Activated T-helper 1 cell treated with anti-CD3 and anti-CD28 coated beads, Interleukin-2, amount 50 U/mL, for 16 hours (primary cell): ENCODE data around the gene P4HB.

ENCODE experiments used
- DNase-seq, 2 donors: peaks; one replicate each; pipeline ENCODE4 v3.0.0-alpha.2; 2020; ENCODE audit warnings: low read depth in 1 of 2, low spot score in 1 of 2

P4HB gene

DNA sequence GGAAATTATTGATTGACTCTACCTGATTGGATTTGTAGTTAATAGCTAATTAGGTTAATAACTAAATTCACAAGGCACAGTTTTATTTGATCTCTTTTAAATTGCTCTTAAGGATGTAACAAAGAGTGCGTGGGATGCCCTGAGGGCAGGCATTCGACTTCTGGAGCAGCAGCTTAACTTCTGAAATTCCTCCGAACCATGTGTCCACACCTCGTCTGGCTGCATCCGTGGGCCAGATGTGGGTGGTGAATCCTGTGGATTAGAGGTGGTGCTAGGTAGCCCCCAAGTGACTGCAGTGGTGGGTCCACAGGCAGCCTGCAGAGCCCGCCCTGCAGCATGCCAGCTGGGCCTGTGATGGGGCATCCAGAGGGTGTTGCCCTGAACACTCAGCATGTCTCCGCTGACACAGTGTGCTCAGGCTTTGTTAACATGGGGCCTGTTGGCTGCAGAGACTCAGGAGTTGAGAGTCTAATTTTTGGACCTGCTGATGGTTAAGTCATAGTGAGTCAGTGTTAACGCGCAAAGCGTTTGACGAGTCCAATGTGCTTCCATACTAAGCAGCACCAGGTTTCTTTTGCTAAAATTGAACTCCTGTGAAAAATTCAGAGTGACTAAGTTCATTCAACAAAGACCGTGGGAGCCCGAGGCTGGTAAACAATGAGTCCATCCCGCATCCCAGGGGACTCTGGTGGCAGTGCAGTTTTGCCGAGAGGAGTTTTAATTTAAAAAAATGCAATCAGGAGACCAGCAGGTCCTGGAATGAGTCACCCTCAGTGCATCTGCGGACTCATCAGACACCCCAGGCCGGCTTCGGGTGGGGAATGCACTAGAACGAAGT, 37.9 kb upstream of the P4HB start:
- DNase-seq, result no peak

DNA sequence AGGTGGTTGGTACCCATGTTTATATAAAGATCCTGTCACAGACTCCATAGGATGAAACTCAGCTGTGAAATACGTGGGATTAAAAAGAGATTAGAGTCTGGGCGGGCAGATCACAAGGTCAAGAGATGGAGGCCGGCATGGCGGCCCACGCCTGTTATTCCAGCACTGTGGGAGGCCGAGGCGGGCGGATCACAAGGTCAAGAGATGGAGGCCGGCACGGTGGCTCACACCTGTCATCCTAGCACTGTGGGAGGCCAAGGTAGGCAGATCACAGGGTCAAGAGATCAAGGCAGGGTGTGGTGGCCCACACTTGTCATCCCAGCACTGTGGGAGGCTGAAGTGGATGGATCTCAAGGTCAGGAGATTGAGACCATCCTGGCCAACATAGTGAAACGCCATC, 35.1 kb upstream of the P4HB start:
- DNase-seq, result no peak

DNA sequence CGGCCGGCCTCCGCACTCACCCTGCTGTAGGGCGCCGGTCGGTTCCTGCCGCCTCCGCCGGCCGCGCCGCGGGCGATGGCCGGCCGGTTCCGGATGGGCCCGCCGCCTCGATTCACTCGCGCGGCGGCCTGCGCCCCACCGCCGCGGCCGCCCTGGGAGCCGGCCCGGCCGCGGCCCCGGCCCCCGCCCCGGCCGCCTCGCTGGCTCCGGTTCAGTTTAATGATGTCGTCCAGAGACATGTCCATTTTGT, 30.9 kb upstream of the P4HB start:
- DNase-seq, result no peak

DNA sequence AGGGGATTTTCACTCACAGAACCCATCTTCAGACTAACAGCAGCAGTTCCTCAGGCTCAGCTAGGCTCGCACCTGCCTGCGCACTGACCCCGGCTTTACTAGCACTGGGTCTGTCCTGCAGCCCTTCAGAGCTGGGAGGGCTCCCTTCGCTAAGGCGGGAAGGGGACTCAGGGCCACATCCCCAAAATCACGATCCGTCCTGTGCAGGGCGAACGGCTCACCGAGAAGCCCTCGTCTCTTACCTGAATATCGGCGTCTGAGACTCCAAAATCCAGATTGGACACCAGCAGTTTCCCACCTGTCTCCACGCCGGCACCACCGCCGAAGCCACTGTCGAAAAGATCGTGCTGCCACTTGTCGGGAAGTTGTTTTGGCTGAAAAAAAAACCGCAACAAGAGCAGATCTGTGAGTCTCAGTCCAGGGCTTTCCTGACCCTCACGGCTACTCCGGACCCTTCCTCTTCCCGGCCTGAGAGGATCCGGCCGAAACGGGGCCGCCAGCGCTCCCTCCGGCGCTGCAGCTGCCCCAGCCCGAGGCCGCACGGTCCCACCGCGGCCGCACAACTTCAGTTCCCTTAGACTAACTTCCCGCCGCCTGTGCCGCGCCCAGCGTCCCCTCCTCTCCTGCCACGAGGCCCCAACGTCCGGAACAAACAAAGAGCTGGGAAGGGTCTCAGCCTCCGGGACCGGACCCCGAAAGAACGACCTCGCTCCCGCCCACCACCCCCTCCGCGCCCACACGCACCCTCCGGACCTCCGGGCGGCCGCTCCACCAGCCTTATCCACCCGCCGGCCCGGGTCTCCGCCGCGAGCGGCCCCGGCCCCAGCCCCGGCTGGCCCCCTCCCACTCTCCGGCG, 30.3 kb upstream of the P4HB start:
- no peak for DNase-seq

DNA sequence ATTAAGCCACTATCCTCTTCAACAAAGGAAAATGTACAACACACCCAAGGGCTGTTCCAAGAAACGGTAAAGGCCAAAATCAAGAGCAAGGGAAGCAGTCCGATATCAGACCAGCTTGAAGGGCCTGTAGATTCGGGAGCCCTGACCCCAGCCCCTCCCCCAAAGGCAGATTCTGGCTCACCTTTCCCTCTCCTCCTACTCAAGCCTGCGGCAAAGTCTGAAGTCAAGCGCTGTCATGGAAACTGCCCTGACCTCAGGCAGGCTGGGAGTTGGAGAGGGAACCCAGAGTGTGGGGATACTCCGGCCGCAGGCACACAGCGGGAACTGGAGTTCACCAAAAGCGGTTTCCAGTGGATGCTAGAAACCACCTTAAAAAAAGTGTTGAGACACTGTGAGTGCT, 29.3 kb upstream of the P4HB start:
- no peak for DNase-seq

DNA sequence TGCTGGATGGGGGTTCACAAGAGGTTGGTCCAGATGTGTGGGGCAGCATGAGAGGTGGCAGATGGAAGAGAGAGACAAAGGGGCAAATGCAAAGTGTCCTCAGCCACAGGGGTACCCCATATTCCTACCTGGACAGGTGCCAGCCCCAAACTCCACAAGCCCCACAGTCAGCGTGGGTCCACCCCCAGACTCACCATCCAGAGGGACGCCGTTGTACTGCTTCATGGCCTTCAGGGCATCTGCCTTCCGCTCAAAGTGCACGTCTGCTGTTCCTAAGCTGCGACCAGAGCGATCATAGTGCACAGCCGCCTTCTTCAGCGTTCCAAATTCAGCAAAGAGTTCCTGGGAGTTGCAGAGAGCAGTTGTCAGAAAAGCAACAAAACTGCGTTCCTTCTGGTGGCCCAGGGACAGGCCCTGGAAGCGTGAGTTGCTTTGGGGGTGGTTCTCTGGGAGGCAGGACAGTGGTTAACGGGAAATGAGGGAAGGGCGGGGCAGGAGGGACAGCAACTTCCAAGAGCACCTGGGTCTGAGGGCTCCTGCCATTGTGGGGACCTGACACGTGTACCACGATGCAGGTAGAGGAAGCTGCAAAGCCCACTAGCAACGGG, 28.8 kb upstream of the P4HB start:
- DNase-seq, result no peak

DNA sequence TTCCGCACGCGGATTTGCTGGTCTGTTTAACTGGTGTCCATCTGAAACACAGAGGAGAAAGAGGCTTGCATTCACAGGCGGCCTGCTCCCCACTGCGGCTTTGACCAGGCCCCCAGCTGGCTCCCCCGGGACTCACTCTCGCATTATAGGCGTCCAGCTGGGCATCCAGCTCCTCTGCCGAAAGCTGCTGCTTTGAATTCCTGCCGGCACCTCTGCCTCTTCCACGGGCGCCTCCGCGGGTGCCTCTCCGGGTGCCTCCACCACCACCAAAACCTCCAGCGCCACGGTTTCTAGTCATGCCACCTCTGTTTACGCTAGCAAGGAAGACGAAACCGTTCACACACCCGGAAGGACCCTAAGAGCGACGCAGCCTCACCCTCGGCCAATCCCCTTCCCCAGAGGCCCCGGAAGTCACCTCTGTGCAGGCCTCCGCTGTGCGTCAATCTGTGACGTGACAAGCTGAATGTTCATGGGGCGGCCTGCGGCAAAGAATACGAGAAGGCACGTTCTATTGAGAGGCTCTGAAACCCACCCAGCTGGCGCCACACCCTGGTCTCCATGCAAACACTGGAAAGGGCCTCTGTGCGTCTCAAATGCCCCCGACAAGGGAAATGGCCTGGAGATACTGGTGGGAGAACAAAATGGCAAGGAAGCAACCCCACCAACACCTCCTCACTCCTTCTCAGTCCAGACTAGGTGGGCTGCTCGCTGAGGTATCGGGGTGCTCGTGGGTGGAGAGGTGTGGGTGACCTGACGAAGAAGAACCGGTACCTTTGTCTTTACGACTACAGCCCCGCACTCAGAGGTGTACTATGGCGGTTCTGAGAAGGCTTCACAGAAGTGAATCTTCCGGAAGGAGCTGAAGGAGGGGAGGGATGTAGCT, 28.0 kb upstream of the P4HB start:
- DNase-seq, result no peak

DNA sequence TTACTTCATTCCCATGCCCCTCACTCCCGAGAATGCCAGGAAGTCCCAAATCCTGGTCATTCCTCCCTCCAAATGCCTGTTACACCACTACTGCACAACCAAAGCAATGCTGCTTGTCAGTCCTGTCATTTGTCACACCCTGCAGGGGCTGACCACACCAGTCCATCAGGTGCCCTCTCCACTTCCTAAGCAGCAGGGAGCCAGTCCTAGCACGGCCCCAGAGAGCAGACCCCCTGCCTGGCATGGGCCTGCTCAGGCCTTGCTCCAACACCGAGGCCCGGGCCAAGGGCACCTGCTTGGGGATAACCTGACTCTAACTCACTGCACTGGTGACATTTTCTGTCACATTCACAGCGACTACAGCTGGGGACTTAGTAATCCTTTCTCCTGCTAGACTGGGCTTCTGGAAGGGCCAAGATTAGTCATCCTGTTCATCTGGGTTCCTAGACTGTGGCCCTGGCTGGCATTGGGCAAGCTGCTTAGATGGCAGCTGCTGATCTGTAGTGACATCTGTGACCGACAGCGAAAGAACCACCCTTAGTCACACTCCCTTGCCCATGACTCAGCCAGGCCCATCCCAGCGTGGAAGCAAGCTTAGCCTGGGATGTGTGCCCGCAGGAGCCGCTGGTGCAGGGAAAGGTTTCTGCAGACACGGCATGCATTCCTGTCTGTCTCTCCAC, 25.7 kb upstream of the P4HB start:
- no peak for DNase-seq

DNA sequence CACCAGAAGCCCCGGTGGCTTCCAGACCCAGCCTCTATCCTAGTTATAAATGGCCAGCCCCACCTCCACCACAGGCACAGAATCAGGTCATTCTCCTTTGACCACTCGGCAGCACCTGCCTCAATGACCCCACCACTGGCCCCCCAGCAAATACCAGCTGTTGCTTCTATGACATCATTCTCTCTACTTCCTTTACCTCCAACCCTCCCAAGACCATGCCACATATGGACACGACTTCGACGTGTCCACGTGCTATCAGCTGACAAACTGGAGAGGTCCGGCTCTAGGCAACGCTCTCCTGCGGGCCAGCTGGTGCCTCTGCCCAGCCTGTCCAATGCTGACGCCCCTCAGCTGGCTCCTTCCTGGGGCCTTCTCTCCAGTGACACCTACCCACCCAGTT, 25.1 kb upstream of the P4HB start:
- no peak for DNase-seq

DNA sequence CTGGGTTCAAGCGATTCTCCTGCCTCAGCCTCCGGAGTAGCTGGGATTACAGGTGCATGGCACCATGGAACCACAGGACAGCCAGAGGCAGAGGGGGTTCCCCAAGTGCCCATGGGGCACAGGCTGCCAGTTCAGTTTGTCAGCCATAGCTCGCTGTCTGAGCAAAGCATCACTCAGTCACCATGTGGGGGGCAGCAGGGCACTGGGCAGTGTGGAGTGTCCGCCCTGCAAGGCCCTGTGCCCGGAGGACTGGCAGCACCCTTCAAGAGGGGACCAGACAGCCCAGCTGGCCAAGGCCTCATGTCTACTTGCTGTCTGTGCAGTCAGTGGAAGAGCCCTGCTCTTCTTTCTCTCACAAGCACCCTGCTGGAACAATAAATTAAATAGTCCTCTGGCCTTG, 24.6 kb upstream of the P4HB start:
- no peak for DNase-seq

DNA sequence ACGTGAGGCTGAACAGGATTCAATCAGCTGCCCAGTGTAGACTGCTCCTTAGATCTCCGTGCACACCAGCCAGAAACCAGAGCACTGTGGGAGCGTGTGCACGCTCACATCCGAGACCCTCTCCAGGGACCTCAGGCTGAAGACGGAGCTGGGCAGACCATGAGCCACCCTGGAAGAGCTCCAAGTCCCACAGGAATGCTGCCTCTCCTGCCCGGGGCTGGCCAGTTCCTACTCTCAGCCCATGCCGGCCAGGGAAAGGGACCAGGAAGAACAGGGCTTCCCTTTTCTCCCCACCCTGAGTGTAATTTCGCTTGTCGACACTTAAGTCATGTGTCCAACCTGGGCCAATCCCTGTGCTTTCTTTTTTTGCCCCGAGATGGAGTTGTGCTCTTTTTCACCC, 24.2 kb upstream of the P4HB start:
- no peak for DNase-seq

DNA sequence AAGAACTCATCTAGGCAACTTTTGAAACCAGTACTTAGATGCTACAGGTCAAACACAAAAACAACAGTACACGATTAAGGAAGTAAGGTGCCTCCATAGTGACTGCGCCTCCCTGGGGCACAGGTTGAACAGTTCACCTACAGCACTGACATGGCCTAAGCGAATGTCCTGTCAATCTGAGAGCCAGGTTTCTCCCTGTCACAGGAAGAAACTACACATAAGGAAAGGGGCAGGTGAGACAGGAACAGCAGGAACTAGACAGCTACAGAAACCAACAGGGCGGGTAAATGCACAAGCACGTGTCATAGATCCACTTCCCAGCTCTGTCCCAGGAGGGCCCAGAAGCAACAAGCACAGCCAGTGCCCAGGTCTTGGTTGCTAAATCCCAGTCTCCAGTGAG, 18.8 kb upstream of the P4HB start:
- no peak for DNase-seq

DNA sequence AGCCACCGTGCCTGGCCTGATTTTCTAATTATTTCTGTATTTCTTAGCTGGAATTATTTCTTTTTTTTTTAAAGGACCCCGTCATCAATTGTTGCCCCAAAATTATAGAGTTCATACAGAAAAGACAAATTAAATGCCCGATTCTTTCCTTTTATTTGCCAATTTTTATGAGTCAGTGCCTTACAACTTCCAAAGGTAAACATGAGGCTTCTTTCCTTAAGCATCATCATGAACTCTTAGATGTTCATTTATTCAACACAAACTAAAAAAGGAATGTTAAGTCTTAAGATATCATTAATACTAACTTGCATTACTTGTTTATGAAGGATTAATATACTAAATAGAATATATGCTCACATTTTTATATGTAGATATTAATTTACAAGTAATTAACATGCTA, 18.0 kb upstream of the P4HB start:
- no peak for DNase-seq

DNA sequence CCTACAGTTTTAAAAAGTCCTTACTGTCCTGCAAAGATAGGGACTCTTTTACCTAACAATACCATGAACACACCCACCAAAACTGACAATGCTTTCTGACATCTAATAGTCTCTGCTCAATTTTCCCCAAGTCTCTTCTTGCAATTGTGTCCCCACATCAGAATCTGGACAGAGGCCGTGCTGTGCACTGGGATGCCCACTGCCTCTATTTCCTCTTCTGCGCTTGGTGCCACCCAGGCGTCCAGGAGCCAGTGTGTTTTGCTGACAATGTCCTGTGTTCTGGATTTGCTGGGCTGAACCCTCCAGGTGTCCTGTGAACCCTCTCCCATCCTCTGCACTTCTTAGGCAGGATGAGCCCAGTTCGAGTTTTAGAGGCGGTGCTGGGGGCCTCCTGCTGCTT, 17.2 kb upstream of the P4HB start:
- no peak for DNase-seq

DNA sequence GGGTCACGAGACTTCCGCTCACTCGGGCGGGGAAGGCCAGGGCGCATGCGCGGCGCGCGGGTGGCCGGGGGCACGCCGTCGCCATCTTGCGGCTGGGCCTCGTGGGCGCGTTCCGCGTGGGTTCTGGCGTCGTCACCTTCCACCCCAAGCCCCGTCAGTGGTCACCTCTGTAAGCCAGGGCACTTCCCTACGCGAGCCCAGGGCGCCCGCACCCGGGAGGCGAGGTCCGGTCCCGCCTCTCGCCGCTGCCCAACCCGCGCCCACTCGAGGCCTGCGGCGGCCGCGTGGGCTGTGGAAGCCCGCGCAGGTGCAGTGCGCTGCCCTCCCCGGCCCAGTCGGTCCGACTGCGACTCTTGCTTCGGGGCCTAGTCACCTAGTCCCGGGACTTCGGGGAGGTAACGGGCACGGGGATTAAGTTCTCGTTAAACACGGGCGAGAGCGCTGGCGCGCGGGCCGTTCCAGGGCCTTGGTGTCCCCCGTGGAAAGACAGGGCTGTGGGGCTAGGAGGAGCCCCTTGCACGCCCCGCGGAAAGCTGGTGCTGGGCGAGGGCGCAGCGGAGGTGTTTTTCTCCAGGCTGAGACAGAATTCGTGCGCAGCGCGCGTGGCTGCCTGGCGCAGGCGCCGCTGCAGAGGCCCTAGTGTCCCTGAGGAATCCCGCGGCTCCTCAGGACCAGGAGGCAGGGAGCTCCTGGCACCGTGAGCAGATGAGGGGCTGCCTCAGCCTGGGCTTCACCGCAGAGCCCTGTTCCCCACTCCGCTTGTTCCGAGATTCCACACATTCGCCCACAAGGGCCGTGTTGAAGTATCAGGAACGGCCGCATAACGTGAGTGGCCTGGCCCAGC, 11.3 kb upstream of the P4HB start:
- DNase-seq, result peak; percentile 93 to 95

DNA sequence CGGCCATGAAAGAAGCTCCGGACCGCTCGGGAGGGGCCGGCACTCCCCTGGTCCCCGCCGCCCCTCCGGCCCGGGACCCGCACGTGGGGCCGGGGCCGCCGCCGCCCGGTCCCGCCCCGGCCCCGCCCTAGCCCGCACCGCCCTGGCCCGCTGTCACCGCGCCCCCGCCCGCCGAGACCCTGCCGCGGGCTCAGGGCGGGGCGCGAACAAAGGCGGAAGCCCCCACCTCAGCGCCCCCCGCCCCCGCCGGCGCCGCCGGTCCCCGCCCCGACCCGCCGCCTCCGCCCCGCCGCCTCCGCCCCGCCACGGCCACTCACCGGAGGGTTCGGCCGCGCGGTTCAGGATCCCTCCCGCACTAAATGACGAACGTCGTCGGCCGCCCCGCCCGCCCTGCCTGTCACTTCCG, 10.6 kb upstream of the P4HB start, which contains the start of gene ARHGDIA:
Gene ARHGDIA, minus strand, starts transcription at position 357 of the 406 bp plus-strand sequence. CDS start 1,407 bp downstream, outside the sequence.
- DNase-seq, result no peak

DNA sequence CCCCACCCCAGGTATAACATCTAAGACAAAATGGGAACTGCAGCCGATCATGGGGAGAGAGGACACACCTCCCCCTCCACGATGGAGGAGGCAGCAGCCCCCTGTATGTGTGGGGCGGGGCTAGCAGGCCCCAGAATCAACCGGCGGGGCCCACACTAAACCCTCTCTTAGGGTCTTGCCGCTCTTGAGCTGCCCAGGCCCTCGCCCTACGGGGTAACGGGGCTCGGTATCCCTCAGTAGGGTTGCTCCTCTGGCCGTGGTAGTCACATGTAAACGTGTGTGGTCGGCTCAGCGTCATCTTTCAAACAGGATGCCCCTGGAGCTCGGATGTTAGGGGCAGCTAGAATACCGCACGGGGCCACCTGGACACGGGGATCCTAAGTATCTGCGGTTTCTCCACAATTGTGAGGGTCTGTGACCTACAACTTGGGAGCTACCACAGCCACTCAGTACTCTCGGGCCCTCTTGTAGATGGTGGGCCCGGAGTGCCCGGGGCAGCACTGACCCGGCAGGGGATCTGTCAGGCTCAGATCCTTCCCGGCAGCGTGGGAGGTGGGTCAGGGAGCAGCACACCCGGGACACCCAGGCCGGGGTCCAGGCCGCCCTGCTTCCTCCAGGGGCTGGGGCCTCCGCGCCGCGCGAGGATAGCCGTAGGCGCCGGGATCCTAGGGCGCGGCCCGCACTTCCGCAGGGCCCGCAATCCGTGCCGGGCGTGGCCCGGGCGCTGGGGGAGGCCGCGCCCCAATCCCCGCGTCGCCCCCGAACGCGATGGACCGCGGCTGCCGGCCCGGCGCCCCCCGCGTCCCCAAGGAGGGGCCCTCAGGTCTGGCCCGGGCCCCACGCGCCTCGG, 10.0 kb upstream of the P4HB start:
- DNase-seq, result no peak

DNA sequence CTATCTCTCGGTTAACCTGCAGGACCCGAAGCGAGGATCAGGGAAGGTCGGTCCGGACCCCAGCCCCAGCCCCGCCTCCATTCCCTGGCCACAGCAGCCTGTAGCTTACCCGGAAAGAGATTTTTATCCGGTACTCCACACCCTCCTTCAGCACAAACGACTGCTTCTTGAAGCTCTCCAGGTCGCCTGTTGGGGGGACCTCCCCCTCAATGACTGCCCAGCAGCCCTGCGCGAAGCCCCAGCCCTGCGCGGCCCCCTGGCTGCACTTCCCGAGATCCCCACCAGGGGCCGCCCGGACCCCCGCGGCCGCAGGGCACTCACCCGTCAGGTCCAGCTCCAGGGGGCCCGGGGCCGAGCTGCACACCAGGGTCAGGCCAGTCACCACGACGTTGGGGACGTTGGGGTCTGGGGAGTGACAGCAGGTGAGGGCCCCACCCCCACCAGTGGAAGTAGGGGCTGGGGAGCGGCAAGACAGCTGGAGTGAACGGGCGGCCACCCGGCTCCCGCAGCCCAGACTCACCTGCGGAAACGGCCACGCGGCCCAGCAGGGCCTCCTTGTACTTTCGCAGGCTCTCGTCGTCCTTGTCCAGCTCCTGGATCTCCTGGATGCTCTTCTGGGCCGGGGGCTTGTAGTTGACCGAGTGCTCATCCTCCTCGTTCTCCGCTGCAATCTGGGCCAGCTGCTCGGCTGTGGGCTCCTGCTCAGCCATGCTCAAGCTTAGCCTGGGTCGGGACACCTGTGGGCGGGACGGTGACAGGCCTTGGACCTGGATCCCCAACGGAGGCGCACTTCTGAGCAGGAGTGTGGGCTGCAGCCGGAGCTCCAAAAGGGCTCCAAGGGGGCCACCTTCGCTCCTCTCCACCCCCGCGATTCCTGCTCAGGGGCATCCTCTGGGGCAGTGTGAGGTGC, 9.1 kb upstream of the P4HB start:
- DNase-seq, result no peak
